GM12874 (cell line): ENCODE measurements around the gene HNF1A.
A peak's percentile ranks its signal among the peaks of the same experiment; 100 is the strongest.

Experiments
- CTCF ChIP-seq: IDR thresholded peaks from 2 replicates; pipeline ENCODE4 v1.5.1; 2011; ENCODE audit warnings: low read depth, mild to moderate bottlenecking, control low read depth, low read length, moderate library complexity; ENCODE audit not compliant: insufficient read depth

The HNF1A gene

GRCh38 chr12:120961604-120962531, 16.5 kb upstream of the HNF1A start:
- TF ChIP-seq CTCF = no peak

- TF ChIP-seq CTCF = no peak
These were observed 15.8 kb upstream of the HNF1A start for GRCh38 chr12:120962532-120963020.

- TF ChIP-seq CTCF = no peak
These were observed 14.0 kb upstream of the HNF1A start for GRCh38 chr12:120964298-120964697.

- no peak for TF ChIP-seq CTCF
These were observed 12.7 kb upstream of the HNF1A start for GRCh38 chr12:120965534-120966091.

GRCh38 chr12:120970310-120970709, 8.0 kb upstream of the HNF1A start:
- TF ChIP-seq CTCF = no peak

GRCh38 chr12:120971299-120972180, 6.8 kb upstream of the HNF1A start:
- TF ChIP-seq CTCF = peak; percentile 60; the same call in 1 of the 2 replicates

- TF ChIP-seq CTCF = no peak
These were observed 5.3 kb upstream of the HNF1A start for GRCh38 chr12:120972870-120973543.
